Effector memory CD8-positive, alpha-beta T cell (primary cell): ENCODE measurements around the gene RABGAP1.
A peak's percentile ranks its signal among the peaks of the same experiment; 100 is the strongest.

Source experiments
- ATAC-seq: fragments of 150-1000 bp; cut with Tn5 transposase; replicated peaks from 2 replicates; pipeline ENCODE4 v1.10.0; 2021; ENCODE audit warnings: mild to moderate bottlenecking, moderate library complexity
- DNase-seq, 3 experiments: peaks; one replicate each; pipeline ENCODE4 v3.0.0; 2021
- H3K27ac Mint-ChIP-seq, 2 donors: one replicate each; pipeline ENCODE4 v1.8.0; 2022; ENCODE audit warnings: mild to moderate bottlenecking in 2 of 2, mixed read lengths in 2 of 2, moderate library complexity in 2 of 2
- H3K27me3 Mint-ChIP-seq, 2 donors: one replicate each; pipeline ENCODE4 v1.8.0; 2022; ENCODE audit warnings: mixed read lengths in 2 of 2
- H3K36me3 Mint-ChIP-seq: one replicate; pipeline ENCODE4 v1.8.0; 2022; ENCODE audit warnings: mild to moderate bottlenecking, moderate library complexity, mixed read lengths; ENCODE audit not compliant: insufficient read depth
- H3K4me1 Mint-ChIP-seq, 2 donors: one replicate each; pipeline ENCODE4 v1.8.0; 2022; ENCODE audit warnings: low read depth in 2 of 2, mixed read lengths in 2 of 2
- H3K4me3 Mint-ChIP-seq, 2 donors: one replicate each; pipeline ENCODE4 v1.8.0; 2022; ENCODE audit warnings: mild to moderate bottlenecking in 2 of 2, mixed read lengths in 2 of 2, moderate library complexity in 2 of 2
- H3K9me3 Mint-ChIP-seq, 2 donors: one replicate each; pipeline ENCODE4 v1.8.0; 2022; ENCODE audit warnings: mixed read lengths in 2 of 2

The RABGAP1 gene

DNA sequence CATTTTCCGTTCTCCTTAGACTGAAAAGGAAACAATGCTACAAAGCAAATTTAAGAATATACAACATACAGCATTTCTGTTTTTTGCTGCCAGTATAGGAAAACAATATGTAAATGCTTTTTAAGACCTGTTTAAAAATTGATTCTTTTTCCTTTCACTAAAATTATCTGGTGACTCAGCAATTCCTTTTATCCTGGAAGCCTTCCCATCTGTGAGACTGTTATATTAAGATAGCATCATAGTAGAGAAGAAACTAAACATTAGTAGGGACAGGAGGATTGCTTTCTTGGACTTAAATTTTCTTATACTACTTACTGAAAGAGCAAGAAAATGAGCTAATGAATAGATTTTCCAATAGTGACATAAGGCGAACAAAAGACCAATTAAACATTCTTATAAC, 62.6 kb downstream of the RABGAP1 start:
- Mint-ChIP-seq H3K9me3 (no peaks in the 10 kb centered on the region), H3K27ac (no peak overlapping the region), H3K4me1 (peaks cover 0 to 6% of the 10 kb centered on the region in 2 donors), H3K27me3 (no peaks in the 10 kb centered on the region), H3K4me3 (no peak overlapping the region), H3K36me3 (peaks cover 40% of the 10 kb centered on the region)
- DNase-seq, result no peak
- no peak for ATAC-seq

DNA sequence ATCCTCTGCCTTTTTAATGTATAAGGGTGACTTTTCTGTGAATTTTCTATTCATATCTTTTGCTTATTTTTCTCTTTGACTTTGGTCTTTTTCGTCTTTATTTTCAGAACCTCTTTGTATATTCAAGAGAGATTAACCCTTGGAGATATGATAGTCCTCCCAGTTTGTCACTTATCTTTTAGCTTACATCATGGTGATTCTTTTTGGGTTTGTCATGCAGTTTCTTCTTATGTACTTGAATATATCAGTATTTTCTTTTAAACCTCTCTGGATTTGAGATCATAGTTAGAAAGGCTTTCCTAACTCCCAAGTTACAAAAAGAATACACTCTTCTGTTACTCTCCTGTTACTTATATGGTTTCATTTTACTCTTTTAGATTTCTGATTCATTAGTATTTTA, 65.1 kb downstream of the RABGAP1 start:
- ATAC-seq (no peak), DNase-seq (no peak)
- Mint-ChIP-seq H3K9me3 (no peaks in the 10 kb centered on the region), H3K4me1 (peaks cover 0 to 6% of the 10 kb centered on the region in 2 donors), H3K27me3 (no peaks in the 10 kb centered on the region), H3K27ac (peak overlapping the region in 1 of 2 donors; percentile 3), H3K36me3 (peaks cover 30% of the 10 kb centered on the region), H3K4me3 (no peak overlapping the region)

DNA sequence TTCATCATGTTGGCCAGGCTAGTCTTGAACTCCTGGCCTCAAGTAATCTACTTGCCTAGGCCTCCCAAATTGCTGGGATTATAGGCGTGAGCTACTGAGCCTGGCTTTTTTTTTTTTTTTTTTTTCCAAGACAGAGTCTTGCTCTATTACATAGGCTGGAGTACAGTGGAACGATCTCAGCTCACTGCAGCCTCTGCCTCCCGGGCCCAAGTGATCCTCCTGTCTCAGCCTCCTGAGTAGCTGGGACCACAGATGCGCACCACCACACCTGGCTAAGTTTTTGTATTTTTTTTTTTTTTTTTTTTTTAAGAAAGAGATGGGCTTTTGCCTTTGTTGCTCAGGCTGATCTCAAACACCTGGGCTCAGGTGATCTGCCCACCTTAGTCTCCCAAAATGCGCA, 66.4 kb downstream of the RABGAP1 start:
- H3K4me3 Mint-ChIP-seq, result no peak overlapping the region
- no peak overlapping the region for H3K27ac Mint-ChIP-seq
- no peak for DNase-seq
- no peaks in the 10 kb centered on the region for H3K9me3 Mint-ChIP-seq
- peaks cover 28% of the 10 kb centered on the region for H3K36me3 Mint-ChIP-seq
- no peak for ATAC-seq
- peaks cover 0 to 6% of the 10 kb centered on the region in 2 donors for H3K4me1 Mint-ChIP-seq
- H3K27me3 Mint-ChIP-seq, result no peaks in the 10 kb centered on the region

DNA sequence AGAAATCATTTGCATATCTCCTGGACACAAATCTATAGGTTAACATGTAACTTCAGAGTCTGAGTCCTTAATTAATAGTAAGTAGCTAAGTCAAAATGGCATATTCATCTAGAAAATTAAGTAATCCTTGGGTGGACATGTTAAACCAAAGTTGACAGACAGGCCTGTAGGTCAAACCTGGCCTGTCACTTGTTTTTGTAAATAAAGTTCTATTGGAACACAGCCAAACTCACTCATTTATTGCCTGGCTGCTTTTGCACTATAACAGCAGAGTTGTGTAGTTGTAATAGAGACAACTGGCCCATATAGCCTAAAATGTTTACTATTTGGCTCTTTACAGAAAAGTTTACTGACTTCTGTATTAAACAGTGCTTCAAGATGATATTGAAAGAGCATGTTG, 68.1 kb downstream of the RABGAP1 start:
- Mint-ChIP-seq H3K27me3 (no peaks in the 10 kb centered on the region), H3K27ac (peak overlapping the region in 1 of 2 donors; percentile 18), H3K4me1 (peaks cover 0 to 6% of the 10 kb centered on the region in 2 donors), H3K9me3 (no peaks in the 10 kb centered on the region), H3K4me3 (no peak overlapping the region), H3K36me3 (peaks cover 32% of the 10 kb centered on the region)
- ATAC-seq (no peak), DNase-seq (no peak)

DNA sequence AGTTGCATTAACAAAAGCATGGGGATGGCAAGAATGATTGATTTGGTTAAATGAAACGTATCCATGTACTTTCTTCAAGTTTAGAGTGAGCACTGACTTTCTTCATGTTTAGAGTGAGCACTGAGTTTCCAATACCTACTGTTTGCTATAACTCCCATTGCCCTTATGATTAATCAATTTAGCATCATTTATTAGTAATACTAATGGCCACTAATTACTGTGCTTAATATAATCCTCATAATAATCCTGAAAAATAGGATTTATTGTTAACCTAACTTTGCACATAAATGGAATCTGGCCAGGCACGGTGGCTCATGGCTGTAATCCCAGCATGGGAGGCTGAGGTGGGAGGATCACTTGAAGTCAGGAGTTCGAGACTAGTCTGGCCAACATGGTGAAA, 70.6 kb downstream of the RABGAP1 start:
- H3K27ac Mint-ChIP-seq, result no peak overlapping the region
- H3K27me3 Mint-ChIP-seq, result no peaks in the 10 kb centered on the region
- DNase-seq, result no peak

DNA sequence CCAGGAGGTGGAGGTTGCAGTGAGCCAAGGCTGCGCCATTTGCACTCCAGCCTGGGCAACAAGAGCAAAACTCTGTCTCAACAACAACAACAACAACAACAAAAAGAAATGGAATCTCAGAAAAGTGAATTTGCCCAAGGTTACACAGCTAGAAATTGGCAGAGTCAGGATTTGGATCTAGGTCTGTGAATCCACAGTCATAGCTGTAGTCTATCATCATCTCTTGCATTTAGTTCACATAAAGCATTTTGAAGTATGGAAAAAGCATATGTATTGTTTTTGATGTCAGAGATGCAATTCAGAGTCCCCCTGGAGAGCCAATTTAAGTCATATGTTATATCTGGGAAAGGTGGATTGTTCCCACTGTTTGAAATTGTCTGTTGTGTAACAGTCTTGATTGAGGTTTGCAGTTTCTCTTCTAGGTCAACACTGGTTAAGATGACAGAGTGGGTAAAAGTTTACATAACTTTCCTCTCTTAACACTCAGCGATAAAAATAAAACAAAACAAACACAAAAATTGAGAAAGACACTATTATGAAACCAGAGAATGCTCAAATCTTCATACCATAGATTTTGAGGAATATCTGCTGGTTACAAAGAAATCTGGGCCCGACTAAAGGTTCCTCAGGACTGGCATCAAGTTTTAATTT, 71.2 kb downstream of the RABGAP1 start:
- Mint-ChIP-seq H3K4me1 (no peaks in the 10 kb centered on the region), H3K27ac (peak overlapping the region in 1 of 2 donors; percentile 49), H3K27me3 (no peaks in the 10 kb centered on the region), H3K36me3 (peaks cover 43% of the 10 kb centered on the region), H3K9me3 (no peaks in the 10 kb centered on the region), H3K4me3 (no peak overlapping the region)
- no peak for DNase-seq
- ATAC-seq, result no peak

More for the DNA sequence above, 70.6 kb downstream of the RABGAP1 start:
- no peaks in the 10 kb centered on the region for H3K4me1 Mint-ChIP-seq
- no peaks in the 10 kb centered on the region for H3K9me3 Mint-ChIP-seq
- no peak for ATAC-seq
- peaks cover 43% of the 10 kb centered on the region for H3K36me3 Mint-ChIP-seq
- no peak overlapping the region for H3K4me3 Mint-ChIP-seq

DNA sequence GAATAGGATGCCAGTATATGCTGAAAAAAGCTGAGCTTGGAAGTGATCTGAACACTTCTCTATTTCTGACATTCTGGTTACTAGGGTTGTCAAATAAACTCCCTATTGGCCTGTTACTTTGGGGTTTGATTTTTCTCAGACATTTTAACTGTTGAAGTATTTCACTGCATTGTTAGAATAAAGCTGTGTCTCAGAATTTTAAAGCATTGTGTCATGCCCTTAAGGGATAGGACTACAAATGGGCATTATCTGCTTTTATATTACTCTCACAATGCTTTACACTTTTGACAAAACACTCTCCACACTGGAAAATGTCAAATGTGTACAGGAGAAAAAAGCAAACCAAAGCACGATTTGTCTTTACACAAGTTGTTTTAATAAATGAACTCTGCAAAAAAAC, 75.8 kb downstream of the RABGAP1 start:
- no peaks in the 10 kb centered on the region for H3K27me3 Mint-ChIP-seq
- no peak for ATAC-seq
- no peak overlapping the region for H3K4me3 Mint-ChIP-seq
- H3K27ac Mint-ChIP-seq, result no peak overlapping the region
- no peak for DNase-seq
- no peaks in the 10 kb centered on the region for H3K9me3 Mint-ChIP-seq
- no peaks in the 10 kb centered on the region for H3K4me1 Mint-ChIP-seq
- H3K36me3 Mint-ChIP-seq, result peaks cover 57% of the 10 kb centered on the region

DNA sequence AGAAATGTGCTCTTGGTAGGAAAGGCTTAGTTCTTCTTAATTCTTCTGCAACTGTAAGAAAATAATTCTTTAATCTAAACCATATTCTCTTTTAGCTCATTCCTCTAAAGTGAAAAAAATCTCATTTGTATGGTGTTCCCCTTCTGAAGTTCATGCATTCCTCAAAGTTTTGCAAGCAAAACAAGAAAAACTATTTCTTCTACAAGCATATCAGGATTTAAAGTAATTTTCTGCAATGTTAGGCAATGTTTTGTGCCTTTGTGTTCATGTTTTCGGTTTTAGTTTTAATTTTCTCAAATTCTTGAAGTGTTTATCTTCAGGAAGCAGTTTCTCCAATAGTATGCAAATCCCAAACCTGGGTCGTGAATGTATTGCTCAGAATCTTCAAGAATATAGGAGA, 80.0 kb downstream of the RABGAP1 start:
- no peaks in the 10 kb centered on the region for H3K27me3 Mint-ChIP-seq
- H3K27ac Mint-ChIP-seq, result no peak overlapping the region
- H3K9me3 Mint-ChIP-seq, result no peaks in the 10 kb centered on the region
- H3K36me3 Mint-ChIP-seq, result peaks cover 46% of the 10 kb centered on the region
- no peak for DNase-seq
- H3K4me1 Mint-ChIP-seq, result no peaks in the 10 kb centered on the region
- no peak overlapping the region for H3K4me3 Mint-ChIP-seq
- no peak for ATAC-seq

DNA sequence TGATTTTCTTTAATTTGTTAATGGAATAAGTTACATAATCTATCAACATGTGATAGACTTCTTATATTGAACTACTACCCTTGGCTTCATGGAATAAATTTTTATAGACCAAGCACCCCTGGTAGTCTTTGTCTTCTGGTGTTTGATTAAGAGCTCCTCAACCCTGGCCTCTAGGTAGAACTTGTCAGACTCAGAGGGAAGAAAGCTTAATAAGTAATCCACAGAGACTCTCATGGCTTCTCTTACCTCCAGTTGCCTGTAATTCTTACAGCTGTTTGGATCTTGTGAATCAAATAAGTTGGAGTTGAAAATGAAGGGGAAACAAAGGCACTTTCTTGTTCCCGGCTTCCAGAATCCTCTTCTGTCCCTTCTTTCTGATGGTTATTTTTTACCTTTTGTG, 85.6 kb downstream of the RABGAP1 start:
- ATAC-seq (no peak), DNase-seq (no peak)
- no peak overlapping the region for H3K27ac Mint-ChIP-seq
- H3K27me3 Mint-ChIP-seq, result no peaks in the 10 kb centered on the region
- no peaks in the 10 kb centered on the region for H3K9me3 Mint-ChIP-seq
- no peak overlapping the region for H3K4me3 Mint-ChIP-seq
- H3K4me1 Mint-ChIP-seq, result peaks cover 0 to 1% of the 10 kb centered on the region in 2 donors
- H3K36me3 Mint-ChIP-seq, result peaks cover 22% of the 10 kb centered on the region

DNA sequence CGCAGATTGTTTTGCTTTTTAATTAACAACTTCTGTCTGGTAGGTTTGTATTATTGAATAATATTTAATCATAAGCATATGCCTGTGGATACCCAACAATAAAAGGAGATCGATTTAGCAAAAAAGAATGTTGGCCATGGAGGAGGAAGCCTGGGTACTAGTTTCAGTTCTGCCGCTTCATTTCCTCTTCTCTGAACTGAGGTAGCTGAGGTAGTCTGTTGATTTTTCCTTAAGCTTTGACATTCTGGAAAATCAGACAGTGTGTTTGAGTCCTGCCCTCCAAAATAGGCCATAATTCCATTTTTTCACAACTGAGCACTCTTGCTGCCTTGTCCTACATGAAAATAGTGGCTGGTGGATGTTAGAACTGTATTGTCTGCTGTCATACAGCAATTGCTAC, 86.7 kb downstream of the RABGAP1 start:
- H3K36me3 Mint-ChIP-seq, result peaks cover 18% of the 10 kb centered on the region
- H3K4me1 Mint-ChIP-seq, result peaks cover 0 to 3% of the 10 kb centered on the region in 2 donors
- H3K27ac Mint-ChIP-seq, result no peak overlapping the region
- H3K9me3 Mint-ChIP-seq, result no peaks in the 10 kb centered on the region
- DNase-seq (no peak), ATAC-seq (no peak)
- no peak overlapping the region for H3K4me3 Mint-ChIP-seq
- no peaks in the 10 kb centered on the region for H3K27me3 Mint-ChIP-seq

DNA sequence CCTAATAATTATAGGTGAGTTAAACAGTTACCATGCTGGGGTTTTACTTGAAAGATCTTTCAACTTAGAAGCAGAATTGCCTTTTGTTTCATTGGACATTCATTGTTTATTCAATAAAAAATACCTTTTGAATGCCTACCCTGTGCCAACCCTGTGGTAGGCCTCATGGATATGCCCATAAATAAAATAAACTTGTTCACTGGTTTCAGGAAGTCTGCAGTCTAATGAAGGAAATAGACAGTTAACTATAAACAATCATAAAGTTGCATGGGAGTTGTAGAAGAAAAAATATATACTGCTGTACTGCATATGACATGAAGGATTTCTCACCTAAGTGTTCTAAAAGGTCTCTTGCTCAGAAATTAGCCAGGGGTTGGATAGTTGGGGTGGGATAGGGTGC, 87.3 kb downstream of the RABGAP1 start:
- ATAC-seq, result no peak
- Mint-ChIP-seq H3K4me1 (peaks cover 0 to 3% of the 10 kb centered on the region in 2 donors), H3K27ac (no peak overlapping the region), H3K9me3 (no peaks in the 10 kb centered on the region), H3K27me3 (no peaks in the 10 kb centered on the region), H3K4me3 (no peak overlapping the region), H3K36me3 (peaks cover 16% of the 10 kb centered on the region)
- no peak for DNase-seq

DNA sequence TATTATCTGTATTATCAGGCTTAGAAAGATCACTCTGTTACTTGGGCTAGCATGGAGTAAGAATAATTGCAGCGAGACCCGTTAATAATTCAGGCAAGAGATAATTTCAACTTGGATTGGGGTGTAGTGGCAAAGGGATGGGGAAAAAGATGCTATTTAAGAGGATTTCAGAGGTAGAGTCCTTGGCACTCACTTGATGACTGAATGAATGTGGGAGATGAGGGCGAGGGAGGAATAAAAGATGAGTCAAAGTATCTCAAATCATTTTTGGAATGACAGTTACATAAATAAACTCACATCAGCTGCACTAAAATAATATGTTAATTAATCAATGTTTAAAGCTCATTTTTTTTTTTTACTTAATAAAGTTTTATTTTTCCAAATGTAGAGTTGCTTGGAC, 88.2 kb downstream of the RABGAP1 start:
- Mint-ChIP-seq H3K9me3 (no peaks in the 10 kb centered on the region), H3K4me3 (no peak overlapping the region), H3K36me3 (peaks cover 13% of the 10 kb centered on the region), H3K4me1 (peaks cover 0 to 3% of the 10 kb centered on the region in 2 donors), H3K27me3 (no peaks in the 10 kb centered on the region), H3K27ac (no peak overlapping the region)
- DNase-seq (no peak), ATAC-seq (no peak)

DNA sequence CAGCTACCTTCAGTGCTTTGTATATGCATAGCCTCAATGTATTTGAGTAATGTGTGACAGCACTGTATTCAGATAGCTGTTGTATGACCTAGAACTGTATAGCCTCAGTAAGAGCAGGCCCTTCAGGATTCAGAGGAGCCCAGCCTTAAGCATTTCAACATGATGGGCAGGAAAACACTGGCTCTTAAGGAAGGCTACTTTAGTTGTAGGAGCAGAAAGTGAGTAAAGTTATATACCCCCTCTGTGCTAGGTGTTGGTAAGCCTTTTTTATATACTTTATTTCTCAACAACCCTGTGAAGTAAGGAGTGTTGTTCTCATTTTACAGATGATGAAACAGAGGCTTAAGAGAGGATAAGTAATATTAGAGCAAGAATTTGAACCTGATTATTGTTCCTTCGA, 91.1 kb downstream of the RABGAP1 start:
- Mint-ChIP-seq H3K36me3 (peaks cover 12% of the 10 kb centered on the region), H3K27ac (no peak overlapping the region), H3K27me3 (no peaks in the 10 kb centered on the region), H3K4me1 (peaks cover 3 to 4% of the 10 kb centered on the region in 2 donors), H3K9me3 (no peaks in the 10 kb centered on the region), H3K4me3 (no peak overlapping the region)
- no peak for ATAC-seq
- no peak for DNase-seq

DNA sequence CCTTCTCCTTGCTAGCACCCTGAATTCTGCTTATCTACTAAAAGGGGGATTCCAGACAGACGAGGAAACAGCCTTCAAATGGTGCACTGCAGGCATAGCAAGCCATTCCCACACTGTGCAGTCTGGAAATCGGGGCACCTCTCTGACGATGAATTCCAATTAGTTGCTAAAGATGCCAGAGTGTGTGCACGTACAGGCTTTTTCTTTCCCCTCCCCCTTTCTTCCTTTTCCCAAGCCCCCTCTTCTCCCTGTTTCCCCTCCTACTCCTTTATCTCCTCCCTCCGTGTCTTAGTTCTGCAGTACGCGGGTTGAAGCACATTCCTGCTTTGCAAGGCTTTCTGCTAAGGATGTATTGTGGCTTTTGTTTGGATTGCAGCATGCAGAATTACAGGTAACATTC, 92.5 kb downstream of the RABGAP1 start, which contains the start of gene GPR21:
GPR21 (plus strand) TSS at position 316 of the 400 bp plus-strand sequence. CDS start 900 bp downstream, outside the sequence.
- Mint-ChIP-seq H3K27me3 (no peaks in the 10 kb centered on the region), H3K27ac (no peak within 1 kb of the TSS), H3K4me3 (no peak within 1 kb of the TSS), H3K9me3 (no peaks in the 10 kb centered on the region), H3K36me3 (peaks cover 12% of the 10 kb centered on the region), H3K4me1 (peaks cover 4 to 6% of the 10 kb centered on the region in 2 donors)
- DNase-seq, result no peak
- ATAC-seq, result no peak
